Mammary epithelial cell (primary cell): ENCODE results near the gene MYH10.

Experiments
- CTCF ChIP-seq, 2 donors: IDR thresholded peaks in 1 of 2; conservative IDR thresholded peaks in 1 of 2; 2 replicates each; pipeline ENCODE4 v1.5.1; 2011 to 2012; ENCODE audit warnings: inconsistent platforms in 2 of 2, low read length in 2 of 2, mild to moderate bottlenecking in 2 of 2, control low read depth in 1 of 2, low read depth in 1 of 2; ENCODE audit not compliant: insufficient read depth in 1 of 2; ENCODE audit errors: extremely low read depth in 1 of 2
- EZH2 ChIP-seq: IDR thresholded peaks from 2 replicates; pipeline ENCODE4 v1.6.1; 2012; ENCODE audit warnings: low read length, inconsistent platforms, borderline replicate concordance

GRCh38 chr17:8583954-8584353 is 46.6 kb downstream of the MYH10 start:
- no peak for TF ChIP-seq CTCF (conservative IDR thresholded peaks at IDR 0.05 in 1 of 2, IDR thresholded peaks at IDR 0.05 in 1 of 2; ENCODE audit: extremely low read depth in 1 of 2, insufficient read depth in 1 of 2, low read depth in 1 of 2, low read length in 2 of 2)
- no peak for TF ChIP-seq EZH2
